AML-193 (cell line): Measurements from ENCODE around the gene TXNL4B.
"Not testable (repeated sequence)": the region's sequence is repeated elsewhere in the genome, so short reads cannot be mapped to it uniquely, and the experiment has no call there.

Experiments
- DNase-seq, 2 experiments: peaks; one replicate each; lab custom pipeline; 2025; lab: John Stamatoyannopoulos, UW

Gene TXNL4B

GRCh38 chr16:72111657-72112451 lies 18.4 kb upstream of the TXNL4B start:
- no peak for DNase-seq

- no peak for DNase-seq
Measured at GRCh38 chr16:72110662-72111615, 17.5 kb upstream of the TXNL4B start.

DNA sequence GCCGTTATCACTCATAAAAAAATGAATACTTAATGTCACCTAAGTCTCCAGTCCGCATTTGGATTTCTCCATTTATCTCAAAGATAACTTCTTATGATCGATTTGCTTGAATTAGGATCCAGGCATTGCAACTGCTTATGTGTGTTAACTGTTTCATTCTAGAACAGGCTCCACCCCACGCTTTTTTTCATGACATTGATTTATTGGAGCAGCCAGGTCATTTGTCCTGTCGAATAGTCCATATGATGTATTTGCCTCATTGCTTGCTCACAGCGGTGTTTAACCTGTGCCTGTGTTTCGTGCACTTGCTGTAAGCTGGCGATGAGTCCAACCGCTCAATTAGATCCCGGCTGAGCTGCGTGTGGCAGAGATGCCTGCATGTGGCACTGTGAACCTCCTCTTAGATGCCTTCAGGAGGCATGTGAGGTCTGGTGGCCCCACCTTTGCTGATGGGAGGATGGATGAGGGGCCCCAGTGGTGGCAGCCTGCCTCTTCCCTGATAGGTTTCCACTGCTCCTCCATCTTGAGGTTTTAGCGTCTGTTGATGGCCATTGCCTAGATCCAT lies 16.6 kb upstream of the TXNL4B start:
- DNase-seq = no peak

DNA sequence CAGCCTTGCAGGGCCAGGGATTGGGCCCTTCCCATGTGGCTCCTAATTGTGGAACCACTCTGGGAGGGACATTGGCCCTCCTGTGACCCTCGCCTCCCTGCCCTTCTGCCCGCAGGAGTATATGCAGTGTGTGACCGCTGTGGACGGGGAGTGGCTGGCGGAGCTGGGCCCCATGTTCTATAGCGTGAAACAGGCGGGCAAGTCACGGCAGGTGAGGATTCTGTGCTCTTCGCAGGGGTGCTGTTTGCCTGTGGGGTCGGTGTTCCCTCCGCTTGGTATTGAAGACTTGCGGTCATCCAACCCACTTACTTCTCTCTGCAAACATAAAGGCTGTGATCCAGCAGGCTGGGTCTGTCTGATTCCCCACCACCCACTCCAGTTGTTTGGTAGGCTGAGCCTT lies 15.9 kb upstream of the TXNL4B start:
- no peak for DNase-seq

DNA sequence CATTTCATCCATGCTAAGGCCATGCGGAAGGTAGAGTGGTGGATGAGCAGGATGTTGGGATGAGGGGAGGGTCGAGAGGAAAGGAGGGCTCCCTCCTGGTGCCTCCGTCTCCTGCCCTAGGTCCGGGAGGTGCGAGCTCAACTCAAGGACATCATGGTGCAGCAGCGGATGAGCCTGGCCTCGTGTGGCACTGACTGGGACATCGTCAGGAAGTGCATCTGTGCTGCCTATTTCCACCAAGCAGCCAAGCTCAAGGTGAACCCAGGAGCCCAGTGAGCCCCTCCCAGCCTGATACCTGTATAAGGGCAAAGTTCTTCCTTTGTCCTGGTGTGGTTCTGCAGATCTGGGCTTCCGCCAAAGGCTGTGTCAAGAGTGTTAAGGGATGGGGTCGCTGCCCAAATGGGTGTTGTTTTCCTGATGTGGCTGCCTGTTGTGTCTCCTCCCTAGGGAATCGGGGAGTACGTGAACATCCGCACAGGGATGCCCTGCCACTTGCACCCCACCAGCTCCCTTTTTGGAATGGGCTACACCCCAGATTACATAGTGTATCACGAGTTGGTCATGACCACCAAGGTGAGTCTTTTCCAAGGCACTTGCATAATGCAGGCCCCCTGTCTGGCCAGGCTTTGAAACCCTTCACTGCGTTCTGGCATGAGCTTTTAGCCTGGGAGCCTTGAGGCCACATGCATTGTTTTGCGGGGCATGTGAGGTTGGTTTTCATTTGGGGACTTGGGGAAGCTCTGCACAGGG lies 15.1 kb upstream of the TXNL4B start:
- no peak for DNase-seq

- no peak for DNase-seq
Measured at GRCh38 chr16:72107371-72107770, 14.0 kb upstream of the TXNL4B start.

DNA sequence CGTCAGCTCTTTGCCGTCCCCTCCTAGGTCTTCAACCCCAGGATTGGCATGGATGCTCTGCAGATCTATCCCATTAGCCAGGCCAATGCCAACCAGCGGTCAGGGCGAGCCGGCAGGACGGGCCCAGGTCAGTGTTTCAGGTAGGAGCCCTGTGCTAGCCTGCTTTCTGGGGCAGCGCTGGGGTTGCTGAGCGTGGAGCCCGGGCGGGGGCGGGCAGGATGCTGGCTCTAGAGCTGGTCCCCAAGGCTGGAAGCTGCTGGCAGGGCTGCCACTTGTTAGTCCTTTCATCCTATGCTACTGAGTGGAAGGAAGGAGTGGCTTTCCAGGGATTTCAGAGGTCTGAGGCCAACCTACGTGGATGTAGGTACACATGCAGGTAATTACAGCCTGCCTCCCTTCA lies 12.6 kb upstream of the TXNL4B start:
- no peak for DNase-seq

DNA sequence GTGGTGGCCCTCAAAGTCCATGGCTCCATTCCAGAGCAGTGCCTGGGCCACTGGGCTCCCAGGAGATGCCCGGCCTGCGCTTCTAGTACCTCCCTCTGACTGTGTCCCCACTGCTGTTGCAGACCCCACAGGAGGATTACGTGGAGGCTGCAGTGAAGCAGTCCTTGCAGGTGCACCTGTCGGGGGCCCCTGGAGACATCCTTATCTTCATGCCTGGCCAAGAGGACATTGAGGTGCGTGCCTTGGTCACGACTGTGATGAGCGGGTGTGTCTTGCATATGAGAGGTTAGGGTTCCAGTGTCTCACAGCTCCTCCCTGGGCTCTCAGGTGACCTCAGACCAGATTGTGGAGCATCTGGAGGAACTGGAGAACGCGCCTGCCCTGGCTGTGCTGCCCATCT lies 11.5 kb upstream of the TXNL4B start:
- DNase-seq = no peak

- DNase-seq = no peak
Measured at GRCh38 chr16:72101195-72101594, 7.8 kb upstream of the TXNL4B start.

GRCh38 chr16:72099377-72099818 lies 6.0 kb upstream of the TXNL4B start:
- peak; percentile 44 to 57 for DNase-seq

DNA sequence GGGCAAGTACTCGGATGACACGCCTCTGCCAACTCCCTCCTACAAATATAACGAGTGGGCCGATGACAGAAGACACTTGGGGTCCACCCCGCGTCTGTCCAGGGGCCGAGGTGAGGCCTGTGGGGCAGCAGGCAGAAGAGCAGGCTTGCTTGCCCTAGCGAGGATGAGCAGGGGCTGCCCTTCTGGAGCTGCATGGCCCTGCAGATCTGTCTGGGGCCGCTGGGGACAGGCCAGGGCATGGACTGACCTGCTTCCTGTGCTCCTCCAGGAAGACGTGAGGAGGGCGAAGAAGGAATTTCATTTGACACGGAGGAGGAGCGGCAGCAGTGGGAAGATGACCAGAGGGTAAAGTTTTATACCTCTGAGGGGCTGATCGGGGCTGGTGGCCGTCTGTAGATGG lies 5.5 kb upstream of the TXNL4B start:
- no peak for DNase-seq

- DNase-seq = no peak
Measured at GRCh38 chr16:72094266-72094610, 818 bp upstream of the TXNL4B start.

DNA sequence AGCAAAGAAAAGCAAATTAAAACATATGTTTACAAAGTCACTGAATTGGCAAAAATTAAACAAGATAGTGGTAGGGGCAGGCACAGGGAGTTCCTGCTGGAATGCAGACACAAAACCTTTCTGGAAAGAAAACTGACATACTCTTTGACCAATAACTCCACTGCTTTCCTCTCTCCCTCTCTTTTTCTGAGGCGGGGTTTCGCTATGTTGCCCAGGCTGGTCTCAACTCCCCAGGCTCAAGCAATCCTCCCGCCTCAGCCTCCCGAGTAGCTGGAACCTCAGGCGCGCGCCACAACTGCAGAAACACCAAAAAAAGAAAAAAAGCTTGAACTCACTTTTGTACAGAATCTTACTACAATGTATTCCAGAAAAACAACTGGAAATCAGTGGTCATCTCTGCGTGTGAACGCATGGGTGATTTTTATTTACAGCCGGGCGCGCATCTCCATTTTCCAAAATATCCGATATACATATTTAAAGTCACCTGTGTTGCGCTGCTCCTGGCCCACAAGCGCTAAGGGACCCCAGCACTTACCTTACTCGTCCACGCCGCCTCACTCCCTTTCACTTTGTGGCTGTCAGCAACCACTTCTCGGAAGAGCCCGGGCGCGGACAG lies 480 bp downstream of the TXNL4B start:
- peak in 1 of 2 experiments; percentile 30 for DNase-seq

GRCh38 chr16:72091217-72091616 lies 2.2 kb downstream of the TXNL4B start:
- no peak for DNase-seq

GRCh38 chr16:72085002-72085401 lies 8.4 kb downstream of the TXNL4B start:
- DNase-seq = no peak

DNA sequence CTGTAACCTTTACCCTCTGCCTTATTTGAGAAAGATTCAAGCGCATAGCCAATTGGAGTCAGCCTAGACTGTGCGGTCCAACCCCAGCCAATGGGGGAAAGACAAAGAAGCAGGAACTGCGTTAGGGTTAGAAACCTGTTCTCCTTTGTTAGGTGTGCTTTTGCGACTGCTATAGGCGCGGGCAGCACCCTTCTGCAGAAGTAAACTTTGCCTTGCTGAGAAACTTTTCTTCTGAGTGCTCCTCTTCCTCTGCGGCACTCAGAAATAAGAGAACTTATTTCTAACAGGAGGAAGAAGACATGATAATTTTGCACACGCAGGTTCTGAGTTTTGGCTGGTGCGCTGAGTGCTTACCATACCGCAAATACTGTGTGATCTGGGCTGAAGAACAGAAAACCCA lies 9.0 kb downstream of the TXNL4B start:
- no peak for DNase-seq

DNA sequence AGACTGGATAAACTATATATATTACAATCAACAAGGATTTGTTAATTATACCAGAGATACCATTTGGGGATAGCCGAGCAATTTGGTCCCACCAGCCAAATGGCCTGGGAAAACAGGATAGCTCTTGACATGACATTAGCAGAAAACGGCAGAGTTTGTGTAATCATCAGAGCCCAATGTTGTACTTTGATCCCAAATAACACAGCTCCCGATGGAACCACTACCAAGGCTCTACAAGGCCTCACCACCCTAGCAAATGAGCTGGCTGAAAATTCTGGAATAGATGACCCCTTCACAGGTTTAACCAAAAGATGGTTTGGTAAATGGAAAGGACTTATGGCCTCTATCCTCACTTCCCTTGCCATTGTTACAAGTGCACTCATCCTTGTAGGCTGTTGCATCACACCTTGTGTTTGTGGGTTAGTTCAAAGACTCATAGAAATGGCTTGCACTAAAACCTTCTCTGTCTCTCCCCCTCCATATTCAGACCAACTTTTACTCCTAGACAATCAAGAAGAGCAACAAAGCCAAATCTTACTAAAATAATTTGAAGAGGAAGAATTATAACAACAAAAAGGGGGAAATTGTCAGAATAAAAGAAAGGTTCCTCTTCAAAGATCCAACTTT lies 9.5 kb downstream of the TXNL4B start:
- no peak for DNase-seq

GRCh38 chr16:72076991-72077706 lies 16.3 kb downstream of the TXNL4B start:
- not testable (repeated sequence) for DNase-seq

GRCh38 chr16:72075067-72075466 lies 18.4 kb downstream of the TXNL4B start:
- DNase-seq = not testable (repeated sequence)

DNA sequence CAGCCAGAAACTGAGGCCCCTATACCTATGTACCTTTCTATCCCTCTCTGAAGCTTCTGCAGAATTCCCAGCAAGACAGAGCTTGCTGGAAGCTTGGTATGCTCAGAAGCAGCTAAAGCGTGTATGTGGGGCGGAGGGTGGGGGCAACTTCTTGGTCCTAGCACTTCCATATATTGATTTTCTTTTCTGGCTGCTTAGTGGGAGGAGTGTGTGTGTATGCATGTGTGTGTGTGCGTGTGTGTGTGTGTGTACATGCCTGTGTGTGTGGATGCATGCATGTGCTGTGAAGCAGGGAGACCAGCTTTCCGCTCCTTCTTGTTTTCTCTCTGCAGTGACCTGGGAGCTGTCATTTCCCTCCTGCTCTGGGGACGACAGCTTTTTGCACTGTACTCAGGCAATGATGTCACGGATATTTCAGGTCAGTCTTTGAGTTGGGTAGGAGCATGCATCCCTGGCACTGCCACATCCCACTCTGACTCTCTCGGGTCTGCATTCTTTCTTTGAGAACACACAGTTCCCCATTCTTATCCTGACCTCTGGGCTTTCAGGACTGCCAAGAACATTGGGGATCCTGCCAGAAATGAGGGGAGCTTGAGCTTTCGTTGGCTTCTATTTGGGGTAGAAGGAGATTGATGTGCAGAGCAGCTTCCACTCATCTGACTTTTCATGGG lies 19.7 kb downstream of the TXNL4B start:
- DNase-seq = no peak
